AG09309 (cell line): ENCODE data around the gene PLAC9.
"Not testable (repeated sequence)": the region's sequence is repeated elsewhere in the genome, so short reads cannot be mapped to it uniquely, and the experiment has no call there.

Experiments
- DNase-seq: peaks from one replicate; pipeline ENCODE4 v3.0.0-alpha.2; 2010; ENCODE audit warnings: low read depth
- H3K4me3 ChIP-seq: 2 replicates; pipeline ENCODE4 v1.5.1; 2011; ENCODE audit warnings: mild to moderate bottlenecking, low read depth, low read length, moderate library complexity; ENCODE audit not compliant: control insufficient read depth
- CTCF ChIP-seq: IDR thresholded peaks from 2 replicates; pipeline ENCODE4 v1.5.1; 2011; ENCODE audit warnings: mild to moderate bottlenecking, low read depth, low read length, inconsistent platforms; ENCODE audit not compliant: insufficient read depth, control insufficient read depth; ENCODE audit errors: missing control alignments

Gene PLAC9

GRCh38 chr10:80139265-80139664 is 6.7 kb downstream of the PLAC9 start:
- DNase-seq: no peak
- no peak for TF ChIP-seq CTCF

GRCh38 chr10:80140251-80140650 is 7.7 kb downstream of the PLAC9 start:
- no peak overlapping the region for H3K4me3 ChIP-seq
- DNase-seq: no peak
- no peak for TF ChIP-seq CTCF

More at GRCh38 chr10:80139265-80139664, 6.7 kb downstream of the PLAC9 start:
- no peak overlapping the region for H3K4me3 ChIP-seq

GRCh38 chr10:80141696-80142460 is 9.3 kb downstream of the PLAC9 start:
- H3K4me3 ChIP-seq: no peak overlapping the region
- TF ChIP-seq CTCF: no peak

GRCh38 chr10:80144067-80144695 is 11.7 kb downstream of the PLAC9 start:
- TF ChIP-seq CTCF: no peak
- no peak for DNase-seq
- H3K4me3 ChIP-seq: no peak overlapping the region

More at GRCh38 chr10:80141696-80142460, 9.3 kb downstream of the PLAC9 start:
- no peak for DNase-seq

- TF ChIP-seq CTCF: no peak
These were observed 12.2 kb downstream of the PLAC9 start for GRCh38 chr10:80144696-80145131.

GRCh38 chr10:80145406-80146308 is 13.1 kb downstream of the PLAC9 start:
- DNase-seq: not testable (repeated sequence)

More at GRCh38 chr10:80144696-80145131, 12.2 kb downstream of the PLAC9 start:
- H3K4me3 ChIP-seq: no peak overlapping the region
- DNase-seq: no peak

More at GRCh38 chr10:80145406-80146308, 13.1 kb downstream of the PLAC9 start:
- not testable (repeated sequence) for H3K4me3 ChIP-seq
